Sigmoid colon (tissue), 4 donors: Measurements from ENCODE around the gene HOXB4.

Source experiments
- POLR2AphosphoS5 ChIP-seq, 4 donors: sonication (generic); formaldehyde crosslinking; IDR thresholded peaks; one replicate each; pipeline ENCODE4 v1.6.1; 2017; ENCODE audit warnings: antibody characterized with exemption in 4 of 4
- TF ChIP-seq, protein P1 (sequence below), 4 experiments: fragments of 450-650 bp in 3 of 4; fragments of 200-600 bp in 1 of 4; IDR thresholded peaks; one replicate each; pipeline ENCODE4 v1.5.1; 2016 to 2019; ENCODE audit warnings: antibody characterized with exemption in 4 of 4, mild to moderate bottlenecking in 3 of 4, moderate library complexity in 2 of 4

DNA sequence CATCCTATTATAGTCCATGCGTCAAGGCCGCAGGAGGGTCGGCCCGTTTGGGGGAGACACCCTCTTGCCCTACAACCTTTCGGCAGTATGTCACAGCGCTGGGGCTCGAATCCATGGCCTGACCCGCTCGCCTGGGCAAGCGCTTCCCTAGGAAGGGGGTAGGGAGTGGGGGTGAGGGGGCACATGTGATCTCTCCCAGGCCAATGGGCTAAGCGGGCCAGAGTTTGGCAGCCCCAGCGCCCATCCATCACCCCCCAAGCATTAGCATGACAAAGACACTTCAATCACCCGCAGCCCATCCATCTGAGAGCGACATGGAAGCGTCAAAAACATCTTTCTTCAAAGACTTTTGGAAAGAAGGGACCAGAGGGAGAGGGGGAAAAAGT is 47.3 kb downstream of the HOXB4 start, which contains the start of gene HOXB1:
- TF ChIP-seq, protein P1, sequence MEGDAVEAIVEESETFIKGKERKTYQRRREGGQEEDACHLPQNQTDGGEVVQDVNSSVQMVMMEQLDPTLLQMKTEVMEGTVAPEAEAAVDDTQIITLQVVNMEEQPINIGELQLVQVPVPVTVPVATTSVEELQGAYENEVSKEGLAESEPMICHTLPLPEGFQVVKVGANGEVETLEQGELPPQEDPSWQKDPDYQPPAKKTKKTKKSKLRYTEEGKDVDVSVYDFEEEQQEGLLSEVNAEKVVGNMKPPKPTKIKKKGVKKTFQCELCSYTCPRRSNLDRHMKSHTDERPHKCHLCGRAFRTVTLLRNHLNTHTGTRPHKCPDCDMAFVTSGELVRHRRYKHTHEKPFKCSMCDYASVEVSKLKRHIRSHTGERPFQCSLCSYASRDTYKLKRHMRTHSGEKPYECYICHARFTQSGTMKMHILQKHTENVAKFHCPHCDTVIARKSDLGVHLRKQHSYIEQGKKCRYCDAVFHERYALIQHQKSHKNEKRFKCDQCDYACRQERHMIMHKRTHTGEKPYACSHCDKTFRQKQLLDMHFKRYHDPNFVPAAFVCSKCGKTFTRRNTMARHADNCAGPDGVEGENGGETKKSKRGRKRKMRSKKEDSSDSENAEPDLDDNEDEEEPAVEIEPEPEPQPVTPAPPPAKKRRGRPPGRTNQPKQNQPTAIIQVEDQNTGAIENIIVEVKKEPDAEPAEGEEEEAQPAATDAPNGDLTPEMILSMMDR (IDR thresholded peaks at IDR 0.05) = no peak
- no peak for TF ChIP-seq POLR2AphosphoS5 (IDR thresholded peaks at IDR 0.05)
